RWPE2 (cell line): Measurements from ENCODE around the gene NRTN.
A peak's percentile ranks its signal among the peaks of the same experiment; 100 is the strongest.
"Not testable (repeated sequence)": the region's sequence is repeated elsewhere in the genome, so short reads cannot be mapped to it uniquely, and the experiment has no call there.

Source experiments
- ATAC-seq: fragments of 200-7000 bp; cut with Tn5 transposase; 3 replicates; pipeline ENCODE4 v1.9.1; 2021; ENCODE audit warnings: low read depth
- DNase-seq: peaks from one replicate; pipeline ENCODE4 v3.0.0-alpha.2; 2020; ENCODE audit warnings: low spot score
- H3K27ac ChIP-seq: fragments of 450-650 bp; 2 replicates; pipeline ENCODE4 v1.5.1; 2017; ENCODE audit warnings: mild to moderate bottlenecking; ENCODE audit not compliant: poor library complexity, severe bottlenecking
- H3K27me3 ChIP-seq: fragments of 250-450 bp; sonication (Bioruptor Pico); 2 replicates; pipeline ENCODE4 v1.5.1; 2021; ENCODE audit warnings: mild to moderate bottlenecking, moderate library complexity; ENCODE audit not compliant: insufficient read depth, poor library complexity, severe bottlenecking
- H3K36me3 ChIP-seq: fragments of 250-450 bp; sonication (Bioruptor Pico); 2 replicates; pipeline ENCODE4 v1.5.1; 2020; ENCODE audit warnings: low read depth, mild to moderate bottlenecking, moderate library complexity
- H3K4me1 ChIP-seq: fragments of 250-450 bp; sonication (Bioruptor Pico); 2 replicates; pipeline ENCODE4 v1.5.1; 2021; ENCODE audit warnings: mild to moderate bottlenecking, moderate library complexity; ENCODE audit not compliant: insufficient read depth, poor library complexity, severe bottlenecking
- H3K4me3 ChIP-seq: fragments of 250-450 bp; sonication (Bioruptor Pico); 2 replicates; pipeline ENCODE4 v1.5.1; 2021; ENCODE audit warnings: mild to moderate bottlenecking, moderate library complexity; ENCODE audit not compliant: severe bottlenecking
- H3K9me3 ChIP-seq: fragments of 250-450 bp; sonication (Bioruptor Pico); 2 replicates; pipeline ENCODE4 v1.5.1; 2021; ENCODE audit warnings: mild to moderate bottlenecking, moderate library complexity; ENCODE audit not compliant: severe bottlenecking
- TF ChIP-seq, protein P1 (sequence below): fragments of 450-650 bp; IDR thresholded peaks from one replicate; pipeline ENCODE4 v1.5.1; 2017; ENCODE audit warnings: mild to moderate bottlenecking, moderate library complexity; ENCODE audit not compliant: poor library complexity, severe bottlenecking

Gene NRTN

DNA sequence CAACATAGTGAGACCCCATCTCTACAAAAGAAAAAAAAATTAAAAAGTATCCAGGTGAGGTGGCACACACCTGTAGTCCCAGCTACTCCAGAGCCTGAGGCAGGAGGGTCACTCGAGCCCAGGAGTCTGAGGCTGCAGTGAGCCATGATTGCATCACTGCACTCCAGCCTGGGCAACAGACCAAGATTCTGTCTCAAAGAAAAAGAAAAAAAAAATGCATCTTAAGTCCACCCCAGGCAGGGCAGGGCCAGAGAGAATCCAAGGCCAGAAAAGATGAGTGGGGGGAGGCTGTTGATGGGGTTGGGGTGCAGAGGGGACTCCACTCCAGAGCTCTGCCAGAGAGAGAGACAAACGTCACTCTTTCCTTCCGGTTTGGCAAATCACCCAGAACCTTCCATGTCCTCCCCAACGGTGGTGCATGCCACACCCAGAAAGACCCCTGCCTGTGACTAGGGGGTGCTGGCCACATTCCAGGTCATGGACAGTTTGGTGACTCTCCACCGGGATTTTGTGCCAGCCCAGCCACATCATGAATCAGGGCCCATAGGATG, 46.0 kb downstream of the NRTN start:
- H3K9me3 ChIP-seq = no peaks in the 10 kb centered on the region

DNA sequence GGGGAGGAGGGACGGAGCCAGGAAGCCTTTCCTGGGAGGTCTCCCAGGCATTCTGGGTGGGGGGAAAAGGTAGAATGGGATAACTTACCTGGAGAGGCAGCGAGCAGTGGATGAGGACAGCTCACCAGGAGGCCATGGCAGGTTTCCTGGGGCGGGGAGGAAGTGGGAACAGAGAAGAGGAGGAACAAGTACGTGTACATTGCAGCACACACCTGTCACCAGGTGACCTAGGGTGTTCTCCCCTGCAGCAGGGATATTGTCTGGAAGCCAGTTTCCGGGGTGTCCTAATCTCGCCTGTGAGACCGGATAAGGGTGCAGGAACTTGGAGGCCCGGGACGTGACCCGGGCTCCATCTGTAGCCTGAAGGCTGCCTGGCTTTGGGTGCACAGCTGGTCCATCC, 46.4 kb downstream of the NRTN start, which contains the start of gene FUT3:
FUT3 (minus strand) TSS at position 148 of the 400 bp plus-strand sequence.
- peak; percentile 58 for ATAC-seq
- DNase-seq = no peak
- TF ChIP-seq, protein P1, sequence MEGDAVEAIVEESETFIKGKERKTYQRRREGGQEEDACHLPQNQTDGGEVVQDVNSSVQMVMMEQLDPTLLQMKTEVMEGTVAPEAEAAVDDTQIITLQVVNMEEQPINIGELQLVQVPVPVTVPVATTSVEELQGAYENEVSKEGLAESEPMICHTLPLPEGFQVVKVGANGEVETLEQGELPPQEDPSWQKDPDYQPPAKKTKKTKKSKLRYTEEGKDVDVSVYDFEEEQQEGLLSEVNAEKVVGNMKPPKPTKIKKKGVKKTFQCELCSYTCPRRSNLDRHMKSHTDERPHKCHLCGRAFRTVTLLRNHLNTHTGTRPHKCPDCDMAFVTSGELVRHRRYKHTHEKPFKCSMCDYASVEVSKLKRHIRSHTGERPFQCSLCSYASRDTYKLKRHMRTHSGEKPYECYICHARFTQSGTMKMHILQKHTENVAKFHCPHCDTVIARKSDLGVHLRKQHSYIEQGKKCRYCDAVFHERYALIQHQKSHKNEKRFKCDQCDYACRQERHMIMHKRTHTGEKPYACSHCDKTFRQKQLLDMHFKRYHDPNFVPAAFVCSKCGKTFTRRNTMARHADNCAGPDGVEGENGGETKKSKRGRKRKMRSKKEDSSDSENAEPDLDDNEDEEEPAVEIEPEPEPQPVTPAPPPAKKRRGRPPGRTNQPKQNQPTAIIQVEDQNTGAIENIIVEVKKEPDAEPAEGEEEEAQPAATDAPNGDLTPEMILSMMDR = no peak
- Histone ChIP-seq H3K36me3 (no peaks in the 10 kb centered on the region), H3K9me3 (no peaks in the 10 kb centered on the region), H3K27me3 (no peaks in the 10 kb centered on the region), H3K4me3 (peak within 1 kb of the TSS; percentile 15), H3K27ac (no peak within 1 kb of the TSS), H3K4me1 (peaks cover 12% of the 10 kb centered on the region)

More for the DNA sequence above, 46.0 kb downstream of the NRTN start:
- DNase-seq (no peak), ATAC-seq (peak; percentile 75)
- Histone ChIP-seq H3K27ac (no peak overlapping the region), H3K27me3 (no peaks in the 10 kb centered on the region), H3K36me3 (no peaks in the 10 kb centered on the region), H3K4me3 (peak overlapping the region; percentile 15), H3K4me1 (peaks cover 12% of the 10 kb centered on the region)
- TF ChIP-seq, protein P1 = no peak

DNA sequence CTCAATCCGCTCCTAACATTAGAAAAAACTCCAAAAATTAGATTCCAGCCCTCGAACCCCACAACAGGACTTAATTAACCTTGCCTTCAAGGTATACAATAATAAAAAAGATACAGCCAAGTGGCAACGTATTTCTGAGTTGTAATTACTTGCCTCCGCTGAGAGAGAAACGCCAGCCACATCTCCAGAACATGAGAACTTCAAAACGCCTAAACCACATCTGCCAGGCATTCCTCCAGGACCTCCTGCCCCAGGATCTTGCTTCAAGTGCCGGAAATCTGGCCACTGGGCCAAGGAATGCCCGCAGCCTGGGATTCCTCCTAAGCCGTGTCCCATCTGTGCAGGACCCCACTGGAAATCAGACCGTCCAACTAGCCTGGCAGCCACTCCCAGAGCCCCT, 49.3 kb downstream of the NRTN start:
- H3K4me3 ChIP-seq, ATAC-seq, H3K9me3 ChIP-seq, DNase-seq, H3K27me3 ChIP-seq, H3K36me3 ChIP-seq, H3K27ac ChIP-seq: not testable (repeated sequence)
- peaks cover 12% of the 10 kb centered on the region for H3K4me1 ChIP-seq

DNA sequence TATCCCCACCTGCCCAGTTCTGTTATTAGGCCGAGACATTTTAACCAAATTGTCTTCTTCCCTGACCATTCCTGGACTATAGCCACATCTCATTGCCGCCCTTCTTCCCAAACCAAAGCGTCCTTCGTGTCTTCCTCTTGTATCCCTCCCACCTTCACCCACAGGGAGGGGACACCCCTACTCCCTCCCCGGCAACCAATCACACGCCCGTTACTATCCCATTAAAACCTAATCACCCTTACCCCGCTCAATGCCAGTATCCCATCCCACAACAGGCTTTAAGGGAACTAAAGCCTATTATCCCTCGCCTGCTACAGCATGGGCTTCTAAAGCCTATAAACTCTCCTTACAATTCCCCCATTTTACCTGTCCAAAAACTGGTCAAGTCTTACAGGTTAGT, 50.3 kb downstream of the NRTN start:
- DNase-seq, H3K27ac ChIP-seq, ATAC-seq: not testable (repeated sequence)

DNA sequence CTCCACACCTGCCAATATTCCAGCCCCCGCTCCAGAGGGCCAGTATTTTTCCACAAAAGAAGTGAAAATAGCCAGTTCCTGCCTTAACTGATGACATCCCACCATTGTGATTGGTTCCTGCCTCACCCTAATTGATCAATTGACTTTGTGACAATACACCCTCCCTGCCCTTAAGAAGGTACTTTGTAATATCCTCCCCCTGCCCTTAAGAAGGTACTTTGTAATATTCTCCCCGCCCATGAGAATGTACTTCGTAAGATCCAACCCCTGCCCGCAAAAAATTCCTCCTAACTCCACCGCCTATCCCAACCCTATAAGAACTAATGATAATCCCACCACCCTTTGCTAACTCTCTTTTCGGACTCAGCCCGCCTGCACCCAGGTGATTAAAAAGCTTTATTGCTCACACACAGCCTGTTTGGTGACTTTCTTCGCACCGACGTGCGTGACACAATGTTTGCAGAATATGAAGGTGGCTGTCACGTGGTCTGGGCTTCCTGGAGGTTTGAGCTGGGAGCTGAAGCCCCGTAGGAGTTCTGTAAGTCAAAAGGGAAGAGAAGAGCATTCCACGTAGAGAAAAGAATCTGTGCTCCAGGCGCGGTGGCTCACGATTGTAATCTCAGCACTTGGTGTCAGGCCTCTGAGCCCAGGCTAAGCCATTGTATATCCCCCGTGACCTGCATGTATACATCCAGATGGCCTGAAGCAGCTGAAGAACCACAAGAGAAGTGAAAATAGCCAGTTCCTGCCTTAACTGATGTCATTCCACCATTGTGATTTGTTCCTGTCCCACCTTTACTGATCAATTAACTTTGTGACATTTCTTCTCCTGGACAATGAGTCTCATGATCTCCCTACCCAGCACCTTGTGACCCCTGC, 52.6 kb downstream of the NRTN start:
- ATAC-seq (no peak), DNase-seq (no peak)
- TF ChIP-seq, protein P1 = no peak
- Histone ChIP-seq H3K4me3 (no peak overlapping the region), H3K4me1 (no peaks in the 10 kb centered on the region), H3K27me3 (no peaks in the 10 kb centered on the region), H3K36me3 (no peaks in the 10 kb centered on the region), H3K27ac (no peak overlapping the region), H3K9me3 (no peaks in the 10 kb centered on the region)

More for the DNA sequence above, 50.3 kb downstream of the NRTN start:
- not testable (repeated sequence) for H3K4me3 ChIP-seq, H3K36me3 ChIP-seq, H3K4me1 ChIP-seq, H3K9me3 ChIP-seq, H3K27me3 ChIP-seq
